Measurements from ENCODE around the gene KDM4B. TPM values are rescaled to one million over a fixed set of nuclear protein-coding genes. Genes with fewer than 3 reads are reported as not detected.

The KDM4B gene
- total and polyA plus RNA-seq, 2 of the 8 experiments (the other 6 are each of a cell fraction or from before 2014, with no cell fraction given), result 12.0 to 31.9 TPM

GRCh38 chr19:5049561-5049960 lies 80.6 kb downstream of the KDM4B start:
- Histone ChIP-seq H2AFZ (ENCODE audit: low read length) (no peak overlapping the region), H3K14ac (ENCODE audit: insufficient read length) (no peak overlapping the region), H2BK20ac (ENCODE audit: low read length) (no peak overlapping the region), H3K4me2 (ENCODE audit: insufficient read depth in 1 of 2, low read depth in 2 of 2, low read length in 2 of 2) (no peak overlapping the region), H3K9me3 (ENCODE audit: insufficient read depth in 2 of 2, low read depth in 1 of 2, low read length in 1 of 2) (no peaks in the 10 kb centered on the region), H3K79me2 (ENCODE audit: control insufficient read depth in 1 of 2, insufficient read depth in 2 of 2, low read length in 2 of 2) (0 out of 4 replicates have a peak, but pooled peaks cover 0 to 2% of the 10 kb centered on the region in 2 experiments), H3K56ac (replicated peaks; ENCODE audit: insufficient read length, low read depth, low read length) (no peak overlapping the region), H3K27ac (ENCODE audit: low read depth, low read length) (no peak overlapping the region), H3K36me3 (ENCODE audit: control insufficient read depth in 2 of 4, insufficient read depth in 4 of 4, low read length in 3 of 4) (peaks cover 0 to 3% (median under 1%) of the 10 kb centered on the region in 4 experiments; a peak in 2 of 8 replicates), H3K9ac (replicated peaks in 1 of 4; ENCODE audit: extremely low read depth in 1 of 4, low read depth in 3 of 4, low read length in 3 of 4) (no peak overlapping the region), H2BK15ac (ENCODE audit: low read length) (no peak overlapping the region), H3K18ac (ENCODE audit: extremely low read depth, low read length) (no peak overlapping the region), H3K79me1 (ENCODE audit: low read depth, low read length) (0 out of 2 replicates have a peak, but pooled peaks cover 1% of the 10 kb centered on the region), H2BK5ac (ENCODE audit: low read depth, low read length) (no peak overlapping the region), H3K23ac (ENCODE audit: insufficient read length) (no peak overlapping the region), H2AK5ac (ENCODE audit: low read depth, low read length) (no peak overlapping the region), H4K20me1 (replicated peaks in 1 of 2; ENCODE audit: control insufficient read depth in 1 of 2, insufficient read depth in 2 of 2, low read length in 2 of 2) (peaks cover 2 to 14% of the 10 kb centered on the region in 2 experiments), H3K4me3 (ENCODE audit: extremely low read depth in 1 of 4, insufficient read depth in 2 of 4, low read depth in 3 of 4, low read length in 4 of 4) (no peak overlapping the region), H3K4me1 (replicated peaks in 1 of 4; ENCODE audit: control insufficient read depth in 3 of 4, insufficient read depth in 4 of 4, low read length in 3 of 4) (peaks cover 0 to 8% (median 2%) of the 10 kb centered on the region in 4 experiments; a peak in 5 of 7 replicates), H3K23me2 (ENCODE audit: low read depth, low read length) (no peaks in the 10 kb centered on the region), H2BK12ac (ENCODE audit: low read depth, low read length) (no peak overlapping the region), H4K8ac (ENCODE audit: extremely low read depth, insufficient read depth, low read length) (peak overlapping the region; percentile 11; the same call in 1 of the 2 replicates), H3K27me3 (replicated peaks in 1 of 4; ENCODE audit: control insufficient read depth in 3 of 4, extremely low read depth in 1 of 4, insufficient read depth in 3 of 4, low read length in 3 of 4) (no peaks in the 10 kb centered on the region), H3K4ac (replicated peaks; ENCODE audit: insufficient read length, low read depth, low read length) (no peak overlapping the region), H4K5ac (ENCODE audit: insufficient read length, low read depth, low read length) (no peak overlapping the region), H4K91ac (replicated peaks; ENCODE audit: insufficient read length, low read length) (no peak overlapping the region), H2BK120ac (replicated peaks; ENCODE audit: low read depth, low read length) (no peak overlapping the region)
- CTCF ChIA-PET (ENCODE audit: partially characterized antibody), result interaction anchor here (0.6 to 8.4 kb wide), 26 partner anchors 8 to 577 kb away, joined by 3 to 97 read pairs (median 6); no protein-coding TSS in a partner anchor
- FAIRE-seq (no peak), DNase-seq (ENCODE audit: low read depth in 1 of 2, low spot score in 2 of 2) (no peak)
- POLR2A ChIA-PET (ENCODE audit: partially characterized antibody), result no interaction called here
- WGBS, 2 experiments (ENCODE audit: extremely low coverage in 1 of 2, insufficient coverage in 1 of 2, insufficient read length in 1 of 2, insufficient replicate concordance in 2 of 2, low coverage in 1 of 2, low lambda C conversion rate in 2 of 2, missing lambda C conversion rate in 1 of 2), result 100% methylated on average over 2 of the region's 9 CpGs; no CpG with 5 or more reads in 1 of the 2 experiments
- no peak for TF ChIP-seq CTCF (IDR thresholded peaks at IDR 0.05; ENCODE audit: control extremely low read depth in 1 of 3, insufficient read depth in 1 of 3, low read depth in 1 of 3, low read length in 3 of 3)
